ENCODE results near the gene MARCHF9.

Gene MARCHF9

GRCh38 chr12:57806677-57807076, 51.8 kb downstream of the MARCHF9 start:
- DNase-seq: no peak

DNA sequence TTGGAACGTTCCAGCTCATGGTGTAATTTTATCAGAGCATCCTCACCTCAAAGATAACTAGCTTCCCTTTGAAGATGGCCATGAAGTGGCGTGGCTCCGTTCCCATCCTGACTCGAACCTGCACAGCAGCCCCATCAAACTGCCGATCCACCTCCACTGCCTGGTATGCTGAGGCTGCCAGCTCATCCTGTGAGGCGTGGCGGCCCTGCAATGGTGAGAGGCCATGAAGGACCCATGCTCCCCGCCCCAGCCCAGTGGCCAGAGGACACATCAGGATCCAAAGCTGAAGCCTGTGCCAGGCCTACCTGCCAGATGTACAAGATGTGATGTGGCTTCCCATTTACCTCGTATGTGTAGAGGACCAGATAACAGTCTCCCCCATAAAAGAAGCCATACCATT, 52.4 kb downstream of the MARCHF9 start:
- DNase-seq: no peak

DNA sequence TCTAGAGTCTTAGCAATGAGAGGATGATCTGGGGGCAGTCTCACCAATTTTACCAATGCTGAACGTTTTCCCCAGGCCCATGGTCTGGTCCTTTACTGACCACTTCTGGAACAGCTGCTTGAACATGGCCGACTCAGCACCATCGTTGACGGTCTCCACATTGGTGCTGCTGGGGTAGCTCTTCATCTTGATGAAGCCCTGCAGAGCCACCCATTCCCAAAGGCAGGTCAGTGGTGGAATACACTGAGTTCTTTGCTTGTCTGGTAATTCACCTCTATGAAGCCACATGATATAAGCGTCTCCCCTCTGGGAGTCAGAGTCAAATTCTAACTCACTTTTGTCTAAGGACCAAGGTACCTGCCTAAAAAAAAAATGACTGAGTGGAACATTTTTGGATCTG, 53.4 kb downstream of the MARCHF9 start:
- DNase-seq: no peak

- DNase-seq: no peak
Observed at GRCh38 chr12:57809425-57809824, 54.5 kb downstream of the MARCHF9 start.
